Measurements from ENCODE around the gene HYAL1.

HYAL1 gene

DNA sequence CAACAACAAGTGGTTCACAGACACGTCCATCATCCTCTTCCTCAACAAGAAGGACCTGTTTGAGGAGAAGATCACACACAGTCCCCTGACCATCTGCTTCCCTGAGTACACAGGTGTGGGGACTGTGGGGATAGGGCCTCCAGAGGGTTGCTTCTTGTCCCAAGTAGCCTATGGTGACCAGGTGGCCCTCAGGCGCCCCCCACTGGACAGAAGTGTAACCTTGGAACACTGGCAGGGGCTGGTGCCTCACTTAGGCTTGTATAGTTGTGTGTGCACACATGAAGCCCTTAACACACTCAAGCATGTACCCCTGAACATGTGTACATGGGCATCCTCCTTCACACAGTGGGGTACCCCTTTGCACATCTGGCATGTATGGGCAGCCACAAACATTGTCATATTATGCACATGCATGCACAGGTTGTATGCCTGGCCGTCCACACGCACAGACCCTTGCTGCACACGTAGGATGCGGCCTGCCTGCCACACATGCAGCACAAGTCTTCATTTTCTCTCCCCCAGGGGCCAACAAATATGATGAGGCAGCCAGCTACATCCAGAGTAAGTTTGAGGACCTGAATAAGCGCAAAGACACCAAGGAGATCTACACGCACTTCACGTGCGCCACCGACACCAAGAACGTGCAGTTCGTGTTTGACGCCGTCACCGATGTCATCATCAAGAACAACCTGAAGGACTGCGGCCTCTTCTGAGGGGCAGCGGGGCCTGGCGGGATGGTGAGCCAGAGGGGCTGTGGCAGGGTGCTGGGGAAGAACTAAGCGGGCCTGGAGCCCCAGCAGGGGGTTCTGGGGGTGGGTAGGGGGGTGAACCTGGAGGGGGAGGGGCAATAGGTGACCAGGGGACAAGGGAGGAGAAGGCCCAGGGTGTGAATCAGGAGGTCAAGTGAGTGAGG, 46.1 kb downstream of the HYAL1 start:
- DNase-seq, result no peak

DNA sequence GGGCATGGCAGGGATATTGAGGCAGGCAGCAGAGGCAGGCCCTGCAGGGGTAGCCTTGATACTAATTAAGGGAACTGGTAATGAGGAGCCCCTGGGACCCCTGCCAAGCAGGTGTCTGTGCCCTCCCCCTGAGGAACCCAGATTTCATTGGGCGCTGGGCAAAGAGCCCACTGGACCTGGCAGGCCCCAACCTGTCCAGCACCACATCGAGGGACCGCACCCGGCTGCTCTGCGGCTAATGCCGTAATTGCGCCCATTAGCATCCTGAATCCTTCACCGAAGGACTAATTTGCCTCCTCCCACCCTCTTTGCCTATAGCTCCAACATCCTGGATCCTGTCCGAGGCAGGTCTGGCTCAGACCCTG, 48.1 kb downstream of the HYAL1 start:
- no peak for DNase-seq

DNA sequence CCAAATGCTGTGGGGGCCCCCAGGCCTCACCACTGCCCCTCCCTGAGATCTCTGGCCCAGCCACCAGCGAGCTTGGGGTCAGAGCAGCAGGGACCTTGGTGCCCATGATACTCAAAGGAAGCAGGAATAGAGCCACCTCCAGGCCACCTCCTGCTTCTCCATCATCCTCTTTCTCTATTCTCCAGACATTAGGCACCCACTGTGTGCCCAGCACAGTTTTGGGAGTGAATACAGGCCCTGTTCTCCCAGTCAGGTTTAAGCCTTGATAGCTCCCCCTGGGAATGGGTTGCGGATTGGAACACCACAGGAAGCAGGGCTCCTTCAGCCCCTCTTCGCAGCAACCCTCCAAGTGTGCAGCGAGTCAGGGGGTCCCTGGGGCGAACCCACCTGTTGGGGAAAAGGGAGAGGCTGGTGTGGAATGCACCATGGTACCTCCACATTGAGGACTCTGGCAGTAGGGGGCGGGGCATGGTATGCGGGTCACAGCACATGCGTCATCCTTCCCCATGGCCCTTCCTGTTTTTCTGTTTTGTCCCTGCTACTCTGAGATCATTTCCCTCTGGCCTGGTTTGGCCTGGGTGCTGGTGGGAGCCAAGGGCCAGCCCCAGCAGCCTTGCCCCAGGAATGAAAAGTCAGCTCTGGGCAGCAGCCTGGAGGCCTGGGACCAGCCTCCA, 48.7 kb downstream of the HYAL1 start:
- no peak for DNase-seq

DNA sequence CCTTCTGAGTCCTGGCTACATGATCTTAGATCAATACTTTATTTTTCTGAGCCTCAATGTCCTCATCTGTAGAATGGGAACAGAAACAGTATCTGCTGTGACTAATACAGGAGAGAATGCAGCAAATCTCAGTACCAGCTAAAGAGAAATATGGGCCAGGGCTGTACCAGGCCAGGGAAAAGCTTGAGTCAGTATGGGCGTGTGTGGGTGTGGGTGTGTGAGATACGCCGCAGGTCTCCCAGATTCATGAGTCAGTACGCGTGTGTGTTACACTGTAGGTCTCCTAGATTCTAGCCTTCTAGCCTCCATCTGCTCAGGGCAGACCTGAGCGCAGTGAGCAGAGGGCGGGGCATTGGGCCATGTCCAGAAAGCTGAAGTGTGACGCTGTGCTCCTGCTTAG, 52.2 kb downstream of the HYAL1 start:
- DNase-seq, result no peak

DNA sequence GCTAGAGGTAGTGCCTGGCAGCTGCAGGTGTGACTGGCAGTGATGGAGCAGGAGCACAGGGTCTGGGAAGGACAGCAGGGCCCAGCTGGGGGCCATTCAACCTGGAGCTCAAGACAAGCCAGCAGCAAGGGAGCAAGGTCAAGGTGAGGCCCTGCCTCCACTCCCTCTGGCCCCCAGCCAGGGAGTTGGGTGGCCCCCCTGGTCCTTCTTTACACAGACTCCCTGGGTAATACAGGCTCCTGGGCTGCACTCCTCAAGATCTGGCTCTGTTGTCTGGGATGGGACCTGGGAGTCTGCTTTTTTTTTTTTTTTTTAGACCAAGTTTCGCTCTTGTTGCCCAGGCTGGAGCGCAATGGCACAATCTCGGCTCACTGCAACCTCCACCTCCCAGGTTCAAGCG, 52.9 kb downstream of the HYAL1 start:
- DNase-seq, result no peak

All from NCI-H524 treated with DMSO at 0.1 percent for 48 hours (cell line).